Inferior parietal cortex (tissue), 1 donor: ENCODE data around the gene SLC4A2.

Source experiments
- DNase-seq: peaks from one replicate; pipeline ENCODE4 v3.0.0-alpha.2; 2016; ENCODE audit errors: extremely low spot score

Gene SLC4A2

DNA sequence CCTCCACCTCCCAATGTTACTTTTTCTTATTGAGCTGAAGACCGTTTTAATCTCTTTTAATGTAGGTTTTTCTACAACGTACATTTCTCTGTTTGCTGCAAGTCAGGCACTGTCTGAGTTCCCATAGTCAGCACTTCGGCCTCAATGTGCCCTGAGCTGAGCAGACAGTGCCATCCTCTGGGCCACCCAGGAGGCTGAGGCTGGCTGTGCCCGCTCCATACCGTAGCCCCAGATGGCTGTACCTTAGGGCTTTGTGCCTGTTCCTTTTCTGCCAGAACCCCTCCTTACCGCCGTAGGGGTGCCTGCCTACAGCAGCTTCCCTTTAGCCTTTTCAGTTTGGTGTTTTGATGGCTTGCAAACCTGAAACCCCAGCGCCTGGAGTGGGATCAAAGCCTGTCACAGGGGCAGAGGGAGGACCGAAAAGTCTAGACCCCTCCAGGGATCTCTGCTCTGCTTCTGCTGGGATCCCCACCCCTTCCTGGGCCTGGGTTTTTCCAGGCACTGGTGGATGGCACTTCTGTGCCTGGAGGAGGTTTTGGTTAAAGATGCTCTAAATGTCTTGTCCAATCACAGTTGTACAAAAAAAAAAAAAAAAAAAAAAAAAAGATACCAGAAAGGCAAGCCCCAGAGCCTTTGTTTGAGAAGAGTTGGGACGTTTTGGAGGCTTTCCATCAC, 35.9 kb downstream of the SLC4A2 start:
- no peak for DNase-seq

GRCh38 chr7:151095828-151096475, 36.6 kb downstream of the SLC4A2 start:
- no peak for DNase-seq

GRCh38 chr7:151099486-151100211, 40.3 kb downstream of the SLC4A2 start:
- no peak for DNase-seq

GRCh38 chr7:151100921-151101320, 41.5 kb downstream of the SLC4A2 start:
- DNase-seq = no peak

GRCh38 chr7:151101621-151102396, 42.4 kb downstream of the SLC4A2 start:
- no peak for DNase-seq

GRCh38 chr7:151102991-151103390, 43.6 kb downstream of the SLC4A2 start:
- DNase-seq = no peak

- no peak for DNase-seq
These were observed 44.6 kb downstream of the SLC4A2 start for GRCh38 chr7:151103973-151104372.

DNA sequence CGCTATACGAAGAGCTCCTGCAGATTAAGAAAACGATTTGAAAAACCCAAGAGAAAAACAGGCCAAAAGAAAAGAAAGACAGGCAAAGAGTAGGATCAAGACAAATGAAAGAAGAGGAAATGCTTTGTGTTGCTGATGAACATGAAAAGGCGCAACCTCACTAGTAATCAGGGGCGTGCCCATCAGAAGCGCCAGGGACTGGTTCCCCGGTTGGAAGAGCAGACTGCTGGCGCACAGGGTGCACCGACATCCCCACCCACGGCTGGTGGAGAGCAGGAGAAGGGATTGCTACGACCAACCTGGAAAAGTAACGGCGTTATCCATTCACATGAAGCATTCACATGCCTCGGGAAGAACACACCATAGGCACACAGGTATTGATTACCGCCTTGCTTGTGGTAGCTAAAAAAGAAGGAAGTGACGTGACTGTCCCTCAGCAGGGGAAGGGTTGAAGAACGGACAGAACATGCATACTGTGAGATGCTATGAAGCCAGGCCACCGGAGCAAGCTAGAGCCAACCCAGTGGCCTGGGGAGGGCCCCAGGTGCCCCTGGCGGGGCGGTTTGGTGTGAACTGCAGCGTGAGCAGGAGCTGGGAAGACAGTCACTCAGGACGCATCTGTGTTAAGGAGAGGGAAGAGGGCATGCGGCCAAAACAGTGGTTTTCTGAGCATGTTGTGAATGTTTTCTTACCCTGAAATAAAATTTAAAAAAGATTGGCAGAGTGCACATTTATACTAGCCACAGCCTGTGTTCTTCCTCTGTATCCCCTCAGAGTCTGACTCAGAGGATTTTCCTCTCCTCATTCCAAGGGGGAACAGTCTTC, 45.2 kb downstream of the SLC4A2 start:
- DNase-seq = no peak

- DNase-seq = no peak
These were observed 48.5 kb downstream of the SLC4A2 start for GRCh38 chr7:151107882-151108281.

- no peak for DNase-seq
These were observed 50.0 kb downstream of the SLC4A2 start for GRCh38 chr7:151109094-151110048.

GRCh38 chr7:151110236-151110940, 51.0 kb downstream of the SLC4A2 start:
- DNase-seq = no peak

DNA sequence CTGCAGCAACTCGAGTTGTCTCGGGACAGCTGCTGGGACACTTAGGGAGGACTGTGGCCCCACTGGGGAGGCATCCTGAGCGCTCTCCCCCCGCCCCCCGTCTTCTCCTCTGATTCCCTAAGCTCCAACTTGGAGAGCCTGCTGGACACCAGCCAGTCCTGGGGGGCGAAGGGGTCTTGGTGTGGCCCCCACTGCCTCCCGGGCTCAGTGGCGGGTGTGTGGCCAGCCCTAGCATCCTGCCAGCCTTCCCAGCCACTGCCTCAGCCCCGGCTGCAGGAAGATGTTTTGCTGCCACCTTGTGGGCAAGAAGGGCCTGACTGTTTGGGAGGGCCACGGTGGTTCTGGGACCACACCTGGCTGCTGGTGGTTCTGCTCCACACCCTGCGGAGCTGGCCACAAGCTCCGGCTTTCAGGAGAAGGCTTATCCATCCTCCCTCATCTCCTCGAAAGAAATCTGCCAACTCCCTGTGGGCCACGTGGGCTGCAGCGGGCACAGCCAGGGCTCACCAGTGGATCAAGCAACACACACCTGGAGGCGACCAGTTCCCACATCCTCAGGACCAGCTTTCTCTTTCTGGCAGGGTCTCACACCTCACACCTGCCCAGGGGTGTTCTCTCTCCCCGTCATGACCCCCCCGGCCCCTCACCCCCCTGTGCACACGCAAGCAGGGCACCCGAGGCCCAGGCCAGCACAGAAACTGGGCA, 51.7 kb downstream of the SLC4A2 start:
- peak; percentile 85 for DNase-seq

GRCh38 chr7:151113344-151114150, 54.2 kb downstream of the SLC4A2 start:
- no peak for DNase-seq

DNA sequence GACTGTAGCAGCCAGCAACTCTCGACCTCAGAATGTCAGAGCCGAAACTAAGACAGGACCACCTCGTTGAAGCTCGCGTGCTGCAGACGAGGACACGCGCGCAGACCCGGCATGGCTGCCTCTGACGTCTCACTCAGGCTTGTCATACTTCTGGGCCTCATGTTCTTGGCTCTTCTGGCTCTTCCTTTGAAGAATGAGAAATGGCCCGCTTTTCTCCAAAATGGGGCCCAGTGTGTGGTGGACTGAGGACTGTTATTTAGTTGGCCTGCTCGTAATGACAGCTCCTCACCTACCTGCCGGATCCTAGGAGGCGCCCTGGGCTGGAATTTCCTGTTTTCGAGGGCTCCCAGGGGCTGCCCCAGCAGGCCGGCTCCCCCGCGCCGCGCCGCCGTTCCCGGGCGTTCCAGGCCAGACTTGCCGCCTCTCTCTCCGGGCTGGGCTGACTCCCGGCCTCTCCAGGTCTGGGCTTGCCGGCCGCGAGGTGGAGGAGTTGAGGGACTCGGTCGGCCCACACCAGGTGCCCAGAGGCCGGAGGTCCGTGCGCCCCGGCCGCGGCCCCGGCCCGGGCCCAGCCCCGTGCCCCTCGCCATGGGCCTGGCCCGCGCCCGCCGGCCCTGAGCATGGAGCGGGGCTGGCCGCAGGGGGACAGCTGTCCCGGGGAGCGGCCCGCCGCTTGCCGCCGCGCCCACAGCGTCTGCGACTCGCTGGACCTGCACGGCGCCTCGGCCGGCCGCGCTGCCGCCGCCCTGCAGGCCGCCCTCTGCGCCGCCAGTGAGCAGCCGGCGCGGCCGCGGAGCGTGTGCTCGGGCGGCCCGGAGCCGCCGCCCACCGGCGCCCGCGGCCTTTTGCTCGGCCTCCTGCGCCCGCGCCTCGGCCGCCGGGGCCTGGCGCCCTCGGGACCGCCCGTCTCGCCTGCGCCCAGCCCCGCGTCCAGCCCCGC, 55.0 kb downstream of the SLC4A2 start:
- no peak for DNase-seq

GRCh38 chr7:151115121-151115835, 55.9 kb downstream of the SLC4A2 start:
- DNase-seq = no peak

DNA sequence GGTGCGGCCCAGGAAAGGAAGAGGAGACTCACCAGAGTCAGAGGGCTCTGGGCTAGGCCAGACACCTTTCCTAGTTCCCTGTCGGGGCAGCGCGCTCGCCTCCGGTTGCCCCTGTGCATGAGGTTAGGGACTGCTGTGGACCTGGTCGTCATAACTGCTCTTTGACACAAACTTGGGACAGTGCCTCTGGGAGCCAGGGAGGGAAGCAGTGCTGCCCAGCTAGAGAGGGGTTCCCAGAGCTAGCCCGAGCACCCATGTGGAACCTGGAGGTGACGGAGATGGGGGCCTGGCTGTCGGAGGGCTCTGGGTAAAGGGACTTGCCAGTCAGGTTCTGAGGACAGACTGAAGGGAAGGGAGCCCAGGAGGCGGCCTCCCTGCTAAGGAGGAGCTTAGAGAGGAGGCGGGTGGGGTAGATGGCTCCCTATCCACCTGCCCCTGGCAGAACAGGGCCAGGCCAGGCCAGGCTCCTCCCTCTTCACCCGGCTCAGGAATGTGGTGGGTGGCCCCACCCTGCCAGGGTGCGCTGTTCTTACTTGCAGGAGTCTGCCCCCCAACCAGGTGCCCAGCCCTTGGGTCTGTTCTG, 56.5 kb downstream of the SLC4A2 start:
- DNase-seq = no peak
